ENCODE data around the gene NTN5. TPM values are rescaled to one million over a fixed set of nuclear protein-coding genes. Genes with fewer than 3 reads are reported as not detected.

The NTN5 gene
- total RNA-seq, 2 donors from 2014 or later: 0.32 TPM; not detected in 1

GRCh38 chr19:48614436-48615230 is 58.2 kb downstream of the NTN5 start, which contains the start of gene FAM83E:
TSS of gene FAM83E (minus strand) at chr19:48615076. CDS start at chr19:48613372, 1,704 bp downstream.
- H3K36me3 ChIP-seq: peaks cover 4% of the 10 kb centered on the region
- peaks cover 17% of the 10 kb centered on the region for H3K4me1 ChIP-seq
- peak within 1 kb of the TSS; percentile 51 for H3K4me3 ChIP-seq
- intact Hi-C loops (cut with DNase I): loop anchor here (10.0 kb wide), 1 partner anchor 290 kb away; the partner anchor contains the start of gene EMP3
- H3K27ac ChIP-seq: peak within 1 kb of the TSS; percentile 93
- TF ChIP-seq, protein P1, sequence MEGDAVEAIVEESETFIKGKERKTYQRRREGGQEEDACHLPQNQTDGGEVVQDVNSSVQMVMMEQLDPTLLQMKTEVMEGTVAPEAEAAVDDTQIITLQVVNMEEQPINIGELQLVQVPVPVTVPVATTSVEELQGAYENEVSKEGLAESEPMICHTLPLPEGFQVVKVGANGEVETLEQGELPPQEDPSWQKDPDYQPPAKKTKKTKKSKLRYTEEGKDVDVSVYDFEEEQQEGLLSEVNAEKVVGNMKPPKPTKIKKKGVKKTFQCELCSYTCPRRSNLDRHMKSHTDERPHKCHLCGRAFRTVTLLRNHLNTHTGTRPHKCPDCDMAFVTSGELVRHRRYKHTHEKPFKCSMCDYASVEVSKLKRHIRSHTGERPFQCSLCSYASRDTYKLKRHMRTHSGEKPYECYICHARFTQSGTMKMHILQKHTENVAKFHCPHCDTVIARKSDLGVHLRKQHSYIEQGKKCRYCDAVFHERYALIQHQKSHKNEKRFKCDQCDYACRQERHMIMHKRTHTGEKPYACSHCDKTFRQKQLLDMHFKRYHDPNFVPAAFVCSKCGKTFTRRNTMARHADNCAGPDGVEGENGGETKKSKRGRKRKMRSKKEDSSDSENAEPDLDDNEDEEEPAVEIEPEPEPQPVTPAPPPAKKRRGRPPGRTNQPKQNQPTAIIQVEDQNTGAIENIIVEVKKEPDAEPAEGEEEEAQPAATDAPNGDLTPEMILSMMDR (IDR thresholded peaks at IDR 0.05): no peak
- no peaks in the 10 kb centered on the region for H3K9me3 ChIP-seq
- H3K9ac ChIP-seq (ENCODE audit: low read depth in 2 of 2, low read length in 2 of 2): peak within 1 kb of the TSS; percentile 71 to 100
- no peaks in the 10 kb centered on the region for H3K27me3 ChIP-seq
- peak; percentile 98 for DNase-seq

- TF ChIP-seq, protein P1 (IDR thresholded peaks at IDR 0.05): no peak
- Histone ChIP-seq H3K4me1 (peaks cover 17% of the 10 kb centered on the region), H3K36me3 (peaks cover 4% of the 10 kb centered on the region), H3K4me3 (peak overlapping the region; percentile 51), H3K27ac (peak overlapping the region; percentile 93), H3K27me3 (no peaks in the 10 kb centered on the region), H3K9ac (ENCODE audit: low read depth in 2 of 2, low read length in 2 of 2) (peak overlapping the region; percentile 71 to 100), H3K9me3 (no peaks in the 10 kb centered on the region)
- intact Hi-C loops (cut with DNase I): loop anchor here (10.0 kb wide), 1 partner anchor 289 kb away; the partner anchor contains the start of gene EMP3
- peak; percentile 36 for DNase-seq
These were observed 58.9 kb downstream of the NTN5 start for GRCh38 chr19:48613852-48614435.

GRCh38 chr19:48613024-48613851 is 59.6 kb downstream of the NTN5 start:
- Histone ChIP-seq H3K9ac (ENCODE audit: low read depth in 2 of 2, low read length in 2 of 2) (peak overlapping the region; percentile 71 to 100), H3K27ac (peak overlapping the region; percentile 93)

DNA sequence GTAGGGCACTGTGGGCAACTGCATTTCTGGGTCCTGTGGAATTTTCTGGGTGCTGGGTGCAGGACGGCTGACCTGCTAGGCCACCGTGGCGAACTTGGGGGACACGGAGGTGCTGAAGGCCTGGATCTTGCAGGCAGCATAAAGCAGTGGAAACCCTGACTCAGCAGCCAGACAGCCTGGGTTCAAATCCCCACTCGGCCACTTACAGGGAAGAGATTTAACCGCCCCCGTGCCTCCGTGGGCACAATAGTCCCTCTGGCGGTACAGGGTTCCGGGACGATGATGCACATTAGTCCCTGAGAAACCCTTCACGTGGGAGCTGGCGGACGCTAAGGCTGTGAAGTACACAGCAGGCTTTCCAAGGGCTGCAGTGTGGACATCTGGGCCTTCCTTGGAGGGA is 60.9 kb downstream of the NTN5 start:
- DNase-seq: no peak
- no peaks in the 10 kb centered on the region for H3K9me3 ChIP-seq
- H3K9ac ChIP-seq (ENCODE audit: low read depth in 2 of 2, low read length in 2 of 2): peak overlapping the region in 1 of 2 donors; percentile 9
- H3K36me3 ChIP-seq: peaks cover 4% of the 10 kb centered on the region
- no peak overlapping the region for H3K27ac ChIP-seq
- no peaks in the 10 kb centered on the region for H3K27me3 ChIP-seq
- intact Hi-C loops (cut with DNase I): loop anchor here (10.0 kb wide), 1 partner anchor 287 kb away; the partner anchor contains the start of gene EMP3
- H3K4me3 ChIP-seq: no peak overlapping the region
- peaks cover 9% of the 10 kb centered on the region for H3K4me1 ChIP-seq
- TF ChIP-seq, protein P1 (IDR thresholded peaks at IDR 0.05): no peak

More at GRCh38 chr19:48613024-48613851, 59.6 kb downstream of the NTN5 start:
- Histone ChIP-seq H3K4me3 (peak overlapping the region; percentile 51), H3K36me3 (peaks cover 4% of the 10 kb centered on the region), H3K9me3 (no peaks in the 10 kb centered on the region), H3K4me1 (peaks cover 17% of the 10 kb centered on the region), H3K27me3 (no peaks in the 10 kb centered on the region)
- DNase-seq: peak; percentile 68
- intact Hi-C loops (cut with DNase I): loop anchor here (10.0 kb wide), 1 partner anchor 288 kb away; the partner anchor contains the start of gene EMP3
- TF ChIP-seq, protein P1 (IDR thresholded peaks at IDR 0.05): no peak

Other genes with a start within 250 kb of the NTN5 start
- gene GRWD1, start 227.0 kb downstream of the NTN5 start, total RNA-seq: 10 to 100 TPM; 17.0 to 45.8 TPM
- under 1 TPM; 0.35 to 0.99 TPM for gene KCNJ14, start 217.4 kb downstream of the NTN5 start, total RNA-seq
- gene CYTH2, start 203.6 kb downstream of the NTN5 start, total RNA-seq: 10 to 100 TPM; 55.4 to 70.2 TPM
- 1 to 10 TPM; 1.7 to 3.1 TPM for gene LMTK3, start 161.2 kb downstream of the NTN5 start, total RNA-seq
- gene SULT2B1, start 120.8 kb downstream of the NTN5 start, total RNA-seq: 1 to 10 TPM; 1.4 to 7.7 TPM
- under 1 TPM in 1 of 2 donors, not detected in 1; 0.27 TPM for gene SPACA4, start 66.3 kb downstream of the NTN5 start, total RNA-seq
- 100 to 1,000 TPM; 150 to 198 TPM for gene FAM83E, start 57.9 kb downstream of the NTN5 start, total RNA-seq
- gene RPL18, start 53.8 kb downstream of the NTN5 start, total RNA-seq: 1,000 to 10,000 TPM; 1,499 to 1,736 TPM
- 10 to 100 TPM; 36.2 to 48.4 TPM for gene SPHK2, start 53.5 kb downstream of the NTN5 start, total RNA-seq
- gene DBP, start 35.6 kb downstream of the NTN5 start, total RNA-seq: 1 to 10 TPM; 4.7 to 8.9 TPM
- 1 to 10 TPM; 1.4 to 2.7 TPM for gene CA11, start 26.8 kb downstream of the NTN5 start, total RNA-seq
- gene FUT2, start 23.0 kb upstream of the NTN5 start, total RNA-seq: 100 to 1,000 TPM; 125 to 141 TPM
- 1 to 10 TPM in 1 of 2 donors, under 1 TPM in 1; 0.35 to 1.2 TPM for gene MAMSTR, start 46.7 kb upstream of the NTN5 start, total RNA-seq
- gene RASIP1, start 67.6 kb upstream of the NTN5 start, total RNA-seq: 1 to 10 TPM; 2.2 to 4.8 TPM
- gene IZUMO1, start 73.9 kb upstream of the NTN5 start, total RNA-seq: not detected
- under 1 TPM; 0.59 to 0.80 TPM for gene FUT1, start 79.6 kb upstream of the NTN5 start, total RNA-seq
- gene FGF21, start 82.5 kb upstream of the NTN5 start, total RNA-seq: not detected
- 10 to 100 TPM; 74.8 to 85.5 TPM for gene BCAT2, start 138.0 kb upstream of the NTN5 start, total RNA-seq
- 1 to 10 TPM in 1 of 2 donors, under 1 TPM in 1; 0.79 to 2.8 TPM for gene HSD17B14, start 163.5 kb upstream of the NTN5 start, total RNA-seq
- gene PLEKHA4, start 195.6 kb upstream of the NTN5 start, total RNA-seq: 1 to 10 TPM; 5.6 to 6.6 TPM
- gene PPP1R15A, start 199.4 kb upstream of the NTN5 start, total RNA-seq: 10 to 100 TPM; 23.9 to 33.3 TPM
- not detected for gene TULP2, start 225.7 kb upstream of the NTN5 start, total RNA-seq
- gene NUCB1, start 227.3 kb upstream of the NTN5 start, total RNA-seq: 100 to 1,000 TPM; 180 to 184 TPM

Data from colonic mucosa (tissue), 4 donors.